ENCODE results near the gene HES3.
"Not testable (repeated sequence)": the region's sequence is repeated elsewhere in the genome, so short reads cannot be mapped to it uniquely, and the experiment has no call there.

HES3 gene

DNA sequence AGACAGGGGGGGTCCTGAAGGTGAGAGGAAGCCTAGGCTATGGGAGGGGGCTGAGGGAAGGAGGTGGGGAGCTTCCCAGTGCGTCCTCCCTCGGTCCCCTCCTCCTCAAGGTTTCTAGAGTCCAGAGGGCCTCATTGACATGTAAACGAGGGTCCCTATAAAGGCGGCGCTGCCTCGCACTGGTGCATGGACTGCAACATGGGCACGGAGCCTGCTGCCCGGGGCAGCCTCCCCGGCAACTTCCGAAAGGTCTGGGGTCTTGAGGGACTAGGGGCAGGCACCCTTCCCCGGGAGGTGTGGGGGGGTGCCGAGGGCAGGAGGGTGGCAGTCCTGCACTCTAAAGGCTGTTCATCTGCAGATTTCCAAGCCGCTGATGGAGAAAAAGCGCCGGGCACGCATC lies at the start of gene HES3:
Gene HES3 (plus strand): TSS at position 187 of the 400 bp plus-strand sequence. CDS start 187 bp downstream, at position 374.
- no peak for DNase-seq

GRCh38 chr1:6197746-6198427 lies 46.1 kb upstream of the HES3 start:
- no peak for DNase-seq

GRCh38 chr1:6198646-6199297 lies 45.2 kb upstream of the HES3 start:
- DNase-seq = no peak

GRCh38 chr1:6199298-6200187 lies 44.4 kb upstream of the HES3 start, which contains the start of gene RPL22:
TSS of gene RPL22 (minus strand) at chr1:6199595. CDS start at chr1:6199573, 22 bp downstream.
- peak; percentile 97 for DNase-seq

- DNase-seq = no peak
These were observed 43.7 kb upstream of the HES3 start for GRCh38 chr1:6200188-6200809.

GRCh38 chr1:6202256-6202655 lies 41.7 kb upstream of the HES3 start:
- no peak for DNase-seq

DNA sequence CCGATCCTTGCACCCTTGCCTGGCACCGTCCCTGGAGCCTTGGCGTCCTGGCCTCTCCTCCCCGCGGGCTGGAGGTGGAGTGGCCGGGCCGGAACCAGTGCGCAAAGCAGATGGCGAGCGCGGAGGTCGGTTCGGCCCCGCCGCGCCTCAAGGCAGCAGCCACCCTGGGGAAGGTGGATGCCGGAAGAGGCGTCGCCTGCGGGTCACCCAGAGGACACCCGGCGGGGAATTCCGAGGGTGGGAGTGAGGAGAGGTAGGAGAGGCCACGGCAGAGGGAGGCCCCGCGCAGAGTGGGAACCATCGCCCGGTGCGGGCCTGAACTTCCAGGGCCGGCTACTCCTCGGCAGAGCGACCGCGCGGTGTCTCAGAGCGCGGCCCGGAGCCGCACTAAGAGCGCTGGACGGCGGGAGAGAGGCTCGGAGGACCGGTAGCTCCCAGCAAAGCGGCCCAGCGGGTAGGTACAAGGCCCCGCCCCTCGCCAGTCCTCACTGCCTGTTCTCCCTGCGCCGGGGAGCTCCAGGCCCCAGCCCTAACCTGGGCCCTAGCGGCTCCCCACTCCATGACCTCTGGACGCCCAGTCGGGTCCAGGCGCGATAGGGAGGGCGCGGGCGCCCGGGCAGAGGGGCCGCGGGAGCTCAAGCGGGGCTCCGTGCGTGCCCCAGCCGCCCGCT lies 38.0 kb upstream of the HES3 start, which contains the start of gene RNF207:
Gene RNF207 (plus strand): TSS at position 271 of the 671 bp plus-strand sequence. CDS start 417 bp downstream, outside the sequence.
- peak; percentile 80 for DNase-seq

GRCh38 chr1:6206520-6206855 lies 37.5 kb upstream of the HES3 start:
- no peak for DNase-seq

- no peak for DNase-seq
These were observed 36.7 kb upstream of the HES3 start for GRCh38 chr1:6207075-6207885.

DNA sequence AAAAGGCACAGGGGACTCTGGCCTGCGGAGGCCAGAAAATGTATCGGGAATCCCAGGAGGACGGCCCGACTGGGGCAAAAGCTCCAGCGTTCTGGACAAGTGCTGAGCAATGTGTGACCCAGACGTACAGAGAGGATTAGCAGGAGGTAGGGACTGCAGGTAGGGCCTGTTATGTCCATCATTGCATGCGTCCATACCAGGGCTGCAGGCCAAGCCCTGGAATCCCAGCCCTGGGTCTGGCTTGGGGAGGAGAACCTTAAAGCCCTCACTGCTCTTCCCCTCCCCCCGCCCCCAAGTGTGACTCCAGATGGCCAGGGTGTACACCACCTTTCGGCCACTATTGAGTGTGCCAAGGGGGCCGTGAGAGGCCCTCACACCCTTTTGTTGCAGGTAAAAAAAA lies 36.1 kb upstream of the HES3 start:
- DNase-seq = no peak

- peak; percentile 82 for DNase-seq
These were observed 35.0 kb upstream of the HES3 start for GRCh38 chr1:6208723-6209660.

DNA sequence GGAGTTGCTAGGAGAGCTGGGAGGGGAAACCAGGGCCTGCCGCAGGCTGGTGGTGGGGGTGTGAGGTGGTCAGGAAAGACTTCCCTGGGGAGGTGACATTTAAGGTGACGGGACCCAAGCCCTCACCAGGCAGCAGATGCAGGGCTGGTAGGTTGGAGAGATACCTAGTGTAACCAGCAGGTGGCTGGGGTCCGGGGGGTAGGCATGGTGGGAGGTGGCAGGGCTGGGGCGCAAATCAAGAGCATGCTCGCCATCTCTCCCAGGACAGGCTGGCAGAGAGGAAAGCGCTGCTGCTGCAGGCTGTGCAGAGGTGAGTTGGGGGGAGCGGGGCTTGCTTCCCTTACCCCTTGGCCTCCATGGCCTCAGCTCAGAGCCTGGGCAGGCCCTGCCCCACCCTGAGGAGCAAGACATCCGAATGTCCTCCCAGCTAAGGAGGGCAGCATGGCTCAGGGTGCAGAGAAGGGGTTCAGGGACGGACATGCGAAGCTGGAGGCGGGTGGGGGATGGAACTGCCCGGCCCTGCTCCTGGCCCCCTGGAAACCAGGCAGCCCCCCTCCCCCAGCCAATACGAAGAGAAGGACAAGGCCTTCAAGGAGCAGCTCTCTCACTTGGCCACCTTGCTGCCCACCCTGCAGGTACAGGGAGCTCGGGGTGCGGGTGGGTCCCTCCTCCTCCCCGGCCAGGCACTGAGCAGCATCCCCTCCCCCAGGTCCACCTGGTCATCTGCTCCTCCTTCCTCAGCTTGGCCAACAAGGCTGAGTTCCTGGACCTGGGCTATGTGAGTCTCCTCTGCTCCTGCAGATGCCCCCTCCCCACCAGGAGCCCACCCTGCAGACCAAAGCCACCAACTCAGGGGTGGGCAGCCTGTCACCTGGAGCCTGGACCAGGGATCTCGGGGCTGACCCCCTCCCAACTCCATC lies 34.1 kb upstream of the HES3 start:
- no peak for DNase-seq

DNA sequence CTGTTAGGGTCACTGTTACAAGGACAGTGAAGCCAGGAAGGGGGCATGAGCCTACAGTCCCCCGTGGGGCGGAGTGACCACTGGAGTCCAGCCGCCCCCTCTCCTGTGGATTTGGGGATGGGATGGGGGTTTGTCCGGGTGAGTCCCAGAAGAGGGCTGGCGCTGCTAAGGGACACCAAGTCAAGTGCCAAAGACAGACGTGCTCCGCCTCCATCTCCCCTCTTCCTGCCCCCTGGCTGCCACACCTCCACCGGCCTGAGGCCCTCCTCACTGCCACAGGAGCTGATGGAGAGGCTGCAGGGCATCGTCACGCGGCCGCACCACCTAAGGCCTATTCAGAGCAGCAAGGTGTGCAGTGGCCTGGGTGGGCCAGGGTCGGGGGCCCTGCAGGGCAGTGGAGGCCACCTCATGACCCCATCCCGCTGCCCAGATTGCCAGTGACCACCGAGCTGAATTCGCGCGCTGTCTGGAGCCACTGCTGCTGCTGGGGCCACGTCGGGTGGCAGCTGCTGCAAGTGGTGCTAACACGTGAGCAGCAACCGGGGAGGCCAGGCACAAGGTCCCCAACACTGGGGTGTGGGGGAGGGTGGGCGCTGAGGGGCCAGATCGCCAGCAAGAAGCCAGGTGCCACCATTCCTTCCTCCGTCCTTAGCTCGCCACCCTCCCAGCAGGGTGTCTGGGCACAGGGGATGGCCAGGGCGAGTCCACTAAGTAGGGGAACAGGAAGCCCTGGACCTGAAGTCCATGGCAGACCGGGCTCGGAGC lies 33.2 kb upstream of the HES3 start:
- DNase-seq = no peak

- DNase-seq = no peak
These were observed 32.2 kb upstream of the HES3 start for GRCh38 chr1:6211731-6212130.

DNA sequence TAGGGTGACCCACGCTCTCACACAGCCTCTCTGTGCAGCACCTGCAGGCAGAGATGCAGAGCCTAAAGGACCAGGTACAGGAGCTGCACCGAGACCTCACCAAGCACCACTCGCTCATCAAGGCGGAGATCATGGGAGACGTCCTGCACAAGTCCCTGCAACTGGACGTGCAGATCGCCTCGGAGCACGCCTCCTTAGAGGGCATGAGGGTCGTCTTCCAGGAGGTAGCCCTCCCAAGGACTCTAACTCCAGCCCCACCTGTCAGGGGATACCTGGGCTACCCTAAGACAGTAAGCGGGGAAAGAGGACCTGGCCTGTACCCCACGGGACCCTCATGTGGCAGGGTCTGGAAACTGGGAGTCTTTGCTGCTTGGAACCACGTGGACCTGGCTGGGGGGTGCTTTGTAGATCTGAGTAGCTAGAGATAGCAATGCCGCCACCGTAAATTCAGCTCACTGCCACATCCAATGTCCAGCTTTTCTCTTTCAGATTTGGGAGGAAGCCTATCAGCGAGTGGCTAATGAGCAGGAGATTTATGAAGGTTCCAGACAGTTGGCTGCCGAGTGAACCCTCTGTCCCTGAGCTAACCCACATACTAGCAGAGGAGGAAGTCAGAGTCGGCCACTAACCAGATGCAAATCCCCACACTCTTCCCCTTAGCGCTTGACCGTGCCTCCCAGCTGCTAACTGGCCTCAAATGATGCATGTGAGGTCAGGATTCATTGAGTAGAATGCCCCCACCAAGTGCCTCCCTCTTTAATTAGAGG lies 31.6 kb upstream of the HES3 start:
- DNase-seq = no peak

DNA sequence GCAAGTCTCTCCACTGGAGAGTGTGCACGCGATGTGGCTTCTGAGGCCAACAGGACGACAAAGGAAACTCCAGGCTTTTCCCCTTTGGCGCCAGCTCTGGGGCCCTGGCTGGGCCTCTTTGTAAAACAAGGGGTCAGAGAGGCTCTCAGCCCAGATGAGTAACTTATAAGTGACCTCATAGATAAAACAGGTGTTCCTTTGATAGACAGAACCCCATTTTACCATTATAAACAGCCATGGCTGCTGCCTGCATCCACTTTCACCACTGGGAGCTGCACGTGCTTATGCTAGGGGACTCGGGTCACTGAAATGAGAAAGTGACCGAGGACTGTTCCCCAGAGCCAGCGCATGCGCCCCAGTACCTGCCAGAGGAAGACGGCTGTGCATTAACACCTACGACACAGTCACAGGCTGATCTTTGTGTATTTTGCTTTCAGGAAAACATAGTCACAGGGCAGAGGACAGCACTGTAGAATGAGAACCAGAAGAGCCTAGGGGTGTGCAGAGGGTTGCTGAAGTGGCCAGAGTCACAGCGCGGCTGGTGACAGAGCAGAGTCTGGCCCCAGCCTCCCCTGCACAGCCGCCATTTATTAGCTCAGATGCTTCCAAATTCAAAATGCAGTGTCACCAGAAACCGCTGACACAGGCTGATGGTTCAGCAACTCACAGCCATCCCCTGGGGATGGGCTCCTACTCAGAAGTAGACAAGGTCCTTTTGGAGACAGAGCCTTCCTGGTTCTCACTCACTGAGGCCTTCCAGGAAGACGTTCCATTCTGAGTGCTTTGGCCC lies 25.4 kb upstream of the HES3 start:
- no peak for DNase-seq

GRCh38 chr1:6219641-6220040 lies 24.3 kb upstream of the HES3 start:
- DNase-seq = not testable (repeated sequence)

Data from retina (tissue), 1 donor.